Measurements from ENCODE around the gene LSS.
A peak's percentile ranks its signal among the peaks of the same experiment; 100 is the strongest.
"Not testable (repeated sequence)": the region's sequence is repeated elsewhere in the genome, so short reads cannot be mapped to it uniquely, and the experiment has no call there.

The LSS gene

DNA sequence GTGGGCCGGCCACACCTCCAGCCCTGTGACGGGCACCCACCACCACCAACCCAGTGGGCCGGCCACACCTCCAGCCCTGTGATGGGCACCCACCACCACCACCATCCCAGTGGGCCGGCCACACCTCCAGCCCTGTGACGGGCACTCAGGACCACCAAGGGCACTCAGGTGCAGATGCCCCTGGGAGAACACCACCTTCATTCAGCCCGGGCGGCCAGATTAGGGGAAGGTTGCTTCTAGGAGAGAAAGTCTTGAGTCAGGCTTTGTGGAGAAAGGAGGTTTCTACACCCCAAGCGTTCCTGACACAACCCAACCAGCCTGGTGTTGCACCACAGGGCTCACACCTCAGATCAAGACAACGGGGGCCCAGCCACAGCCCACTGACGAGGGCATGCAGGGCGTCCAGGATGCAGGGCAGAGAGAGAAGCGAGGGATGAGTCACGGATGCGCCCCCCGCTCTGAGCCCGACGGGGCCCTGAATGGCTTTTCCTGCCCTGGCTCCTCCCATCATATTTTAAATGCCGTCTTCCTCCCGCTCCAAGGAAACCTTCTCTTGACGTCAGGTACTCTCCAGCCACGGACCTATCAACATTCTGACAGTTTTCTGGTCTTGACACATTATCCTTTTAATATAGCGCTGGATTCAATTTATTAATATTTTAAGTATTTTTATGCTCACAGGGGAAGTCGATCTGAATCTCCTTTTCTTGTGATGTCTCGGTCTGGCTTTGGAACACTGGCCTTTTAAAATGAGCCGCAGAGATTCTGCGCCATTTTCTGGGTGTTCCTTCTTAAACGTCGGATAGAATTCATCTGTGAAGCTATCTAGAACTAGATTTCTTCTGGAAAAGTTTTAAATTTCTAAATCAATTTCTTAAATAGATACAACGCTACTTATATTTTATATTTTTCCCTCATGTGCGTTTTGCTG, 43.7 kb downstream of the LSS start:
- peak; percentile 80 for DNase-seq

DNA sequence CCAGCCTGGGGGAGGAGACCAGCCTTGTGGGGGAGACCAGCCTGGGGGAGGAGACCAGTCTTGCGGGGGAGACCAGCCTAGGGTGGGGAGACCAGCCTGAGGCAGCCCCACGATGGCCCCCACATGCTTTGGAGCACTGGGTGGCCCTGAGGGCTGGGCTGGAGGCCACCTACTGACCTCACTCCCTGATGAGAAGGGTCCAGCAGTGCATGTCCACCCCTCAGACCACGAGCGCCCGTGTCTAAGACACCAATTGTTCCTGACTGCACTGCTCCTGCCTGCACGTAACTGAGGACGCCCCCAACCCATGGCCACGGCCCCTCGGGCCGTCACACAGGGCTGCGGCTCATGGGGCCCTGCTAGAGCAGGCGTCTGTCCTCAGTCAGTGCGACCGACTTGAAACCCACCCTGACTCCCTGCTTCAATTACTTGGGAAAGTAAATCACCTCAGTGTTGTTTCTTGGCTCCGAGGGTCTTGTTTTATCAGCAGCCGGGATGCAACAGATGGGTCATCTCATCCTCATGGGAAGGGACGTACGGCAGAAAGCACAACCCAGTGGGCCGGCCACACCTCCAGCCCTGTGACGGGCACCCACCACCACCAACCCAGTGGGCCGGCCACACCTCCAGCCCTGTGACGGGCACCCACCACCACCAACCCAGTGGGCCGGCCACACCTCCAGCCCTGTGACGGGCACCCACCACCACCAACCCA, 44.5 kb downstream of the LSS start, which contains the start of gene SPATC1L:
TSS of gene SPATC1L (minus strand) at position 550 of the 715 bp plus-strand sequence. CDS start 1,643 bp downstream, outside the sequence.
- DNase-seq, result peak; percentile 62

DNA sequence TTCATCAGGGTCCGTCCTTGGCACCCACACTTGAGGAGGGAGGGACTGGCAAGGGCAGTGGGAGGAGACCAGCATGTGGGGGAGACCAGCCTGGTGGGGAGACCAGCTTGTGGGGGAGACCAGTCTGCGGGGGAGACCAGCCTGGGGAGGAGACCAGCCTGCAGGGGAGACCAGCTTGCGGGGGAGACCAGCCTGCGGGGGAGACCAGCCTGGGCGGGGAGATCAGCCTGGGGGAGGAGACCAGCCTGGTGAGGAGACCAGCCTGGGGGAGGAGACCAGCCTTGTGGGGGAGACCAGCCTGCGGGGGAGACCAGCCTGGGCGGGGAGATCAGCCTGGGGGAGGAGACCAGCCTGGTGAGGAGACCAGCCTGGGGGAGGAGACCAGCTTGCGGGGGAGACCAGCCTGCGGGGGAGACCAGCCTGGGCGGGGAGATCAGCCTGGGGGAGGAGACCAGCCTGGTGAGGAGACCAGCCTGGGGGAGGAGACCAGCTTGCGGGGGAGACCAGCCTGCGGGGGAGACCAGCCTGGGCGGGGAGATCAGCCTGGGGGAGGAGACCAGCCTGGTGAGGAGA, 45.2 kb downstream of the LSS start:
- DNase-seq, result not testable (repeated sequence)

DNA sequence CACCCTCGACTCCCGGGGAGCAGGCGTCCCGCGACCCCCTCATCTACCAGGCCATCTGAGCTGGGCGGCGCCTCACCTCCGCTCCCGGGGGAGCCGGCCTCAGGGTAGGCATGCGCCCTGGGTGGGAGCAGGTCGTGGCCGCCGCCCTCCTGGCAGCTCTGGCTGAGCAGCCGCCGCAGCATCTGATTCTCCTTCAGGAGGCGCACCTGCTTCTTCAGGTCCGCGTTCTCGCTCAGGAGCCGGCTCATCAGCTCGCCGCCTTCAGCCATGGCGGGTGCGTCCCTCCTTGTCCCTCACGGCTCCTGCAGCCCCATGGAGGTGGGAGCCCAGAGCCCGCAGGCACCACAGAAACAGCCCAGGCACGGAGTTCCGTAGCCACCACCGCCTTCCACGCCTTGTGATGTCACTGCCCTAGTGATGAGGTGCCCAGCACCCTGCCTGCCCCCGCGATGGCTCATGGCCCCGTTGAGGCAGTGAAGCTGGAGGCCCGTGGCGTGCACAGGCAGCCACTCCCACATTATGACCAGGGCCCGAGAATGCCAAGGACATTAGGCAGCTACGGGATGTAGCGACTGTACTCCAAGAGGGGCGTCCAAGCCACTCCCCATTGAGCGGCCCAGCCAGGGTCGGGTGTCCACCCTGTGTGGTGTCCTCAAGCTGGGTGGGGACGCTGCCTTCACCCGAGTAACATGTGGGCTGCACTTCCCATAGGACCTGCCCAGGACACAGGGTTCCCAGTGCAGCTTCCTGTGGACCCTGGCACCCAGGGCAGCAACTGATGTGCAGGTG, 45.8 kb downstream of the LSS start:
- DNase-seq, result no peak

DNA sequence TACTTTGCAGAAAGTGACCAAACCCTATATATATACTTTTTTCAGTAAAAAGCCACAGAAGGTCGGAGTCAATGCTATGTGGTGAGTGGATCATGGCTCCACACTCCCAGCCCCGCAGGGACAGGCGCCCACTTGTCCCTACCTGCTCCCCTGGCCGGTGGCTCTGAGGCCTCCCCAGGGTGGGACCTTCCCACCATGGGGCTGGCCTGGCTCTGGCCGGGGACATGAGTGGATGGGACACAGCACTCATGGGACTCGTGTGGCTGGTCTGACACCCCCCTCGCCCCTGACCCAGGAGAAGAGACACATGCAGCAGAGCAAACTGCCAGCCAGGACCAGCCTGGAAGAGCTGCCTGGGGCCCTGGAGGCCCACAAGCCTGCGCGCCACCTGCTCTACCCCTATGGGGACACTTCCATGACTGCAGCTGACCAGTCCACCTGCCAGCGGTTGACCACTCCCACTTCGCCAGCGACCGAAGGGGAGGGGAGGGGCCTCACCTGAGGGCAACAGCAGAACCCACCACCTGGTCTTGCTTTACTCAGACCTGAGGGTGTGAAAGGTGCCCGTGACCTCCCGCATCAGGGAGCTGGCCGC, 46.5 kb downstream of the LSS start:
- DNase-seq, result no peak

DNA sequence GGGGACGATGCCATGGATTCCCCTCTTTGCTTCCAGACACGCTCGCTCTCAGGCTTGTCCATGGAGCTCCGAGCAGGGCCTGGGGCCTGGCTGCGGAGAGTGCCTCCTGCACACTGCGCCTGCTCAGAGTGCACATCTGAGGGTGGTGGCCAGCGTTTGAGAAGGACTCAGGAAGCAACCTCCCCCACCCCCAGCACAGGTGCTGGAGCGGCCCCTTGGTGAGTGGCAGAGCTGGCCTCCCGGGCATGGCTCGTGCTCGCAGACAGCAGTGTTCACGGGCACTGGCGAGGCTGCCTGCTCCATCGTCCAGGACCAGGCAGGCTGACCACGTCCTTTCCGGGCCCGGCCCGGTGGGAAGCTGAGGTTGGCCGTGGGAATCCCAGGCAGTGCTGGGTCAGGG, 47.1 kb downstream of the LSS start:
- no peak for DNase-seq

DNA sequence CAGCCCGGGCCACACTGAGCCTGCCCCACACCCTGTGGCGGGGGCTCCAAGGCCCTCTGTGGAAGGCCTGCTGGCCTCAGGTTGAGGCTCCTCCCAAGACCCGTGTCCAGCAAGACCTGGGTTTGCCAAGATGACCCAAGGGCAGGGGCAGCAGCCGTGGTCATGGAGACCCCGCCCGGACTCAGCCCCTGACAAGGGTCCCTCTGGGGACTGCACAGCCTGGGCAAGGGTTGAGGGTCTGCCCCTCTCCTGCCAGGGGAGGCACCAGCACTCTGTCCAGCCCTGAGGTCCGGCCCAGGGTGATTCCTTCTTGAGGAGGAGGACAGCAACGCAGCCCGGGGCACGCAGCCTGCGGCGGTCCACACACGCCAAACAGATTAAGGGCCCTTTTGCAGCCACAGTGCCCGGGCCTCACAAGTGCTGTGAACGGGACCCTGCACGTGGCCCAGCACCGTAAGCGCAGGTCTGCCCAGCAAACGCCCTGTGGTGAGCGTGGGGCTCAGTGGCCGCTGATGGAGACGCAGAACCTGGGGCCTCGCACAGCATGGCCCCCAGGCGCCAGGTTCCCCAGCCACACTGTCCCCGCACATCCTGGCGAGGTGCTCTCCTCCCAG, 47.7 kb downstream of the LSS start:
- no peak for DNase-seq

DNA sequence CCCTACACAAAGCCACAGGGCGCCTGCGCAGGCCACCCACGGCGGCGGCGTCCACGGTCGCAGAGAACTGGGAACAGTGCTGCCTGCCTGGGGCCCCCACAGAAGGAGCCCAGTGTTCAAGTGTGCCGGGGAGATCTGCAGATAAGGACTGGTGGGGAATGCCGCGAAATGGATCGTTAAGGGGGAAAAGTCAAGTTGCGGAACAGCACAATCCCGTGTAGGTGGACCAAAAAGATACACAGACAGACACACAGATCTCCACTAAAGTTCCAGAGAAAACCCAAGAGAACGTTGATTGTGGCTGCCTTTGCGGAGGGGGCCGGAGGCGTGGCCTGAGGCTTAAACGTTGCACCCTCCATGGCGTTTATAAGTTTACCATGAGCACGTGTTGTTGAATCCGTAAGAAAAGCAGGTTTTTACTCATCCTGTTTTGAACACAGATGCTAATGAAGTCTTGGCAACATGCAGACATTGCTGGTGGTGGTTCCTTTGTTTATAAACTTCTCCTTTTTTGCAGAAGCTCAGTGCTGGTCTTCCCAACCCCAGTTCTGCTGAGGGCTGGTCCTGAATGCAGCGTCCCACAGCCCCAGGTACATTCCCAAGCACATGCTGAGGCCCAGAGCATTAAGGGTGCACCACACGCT, 48.4 kb downstream of the LSS start:
- no peak for DNase-seq

DNA sequence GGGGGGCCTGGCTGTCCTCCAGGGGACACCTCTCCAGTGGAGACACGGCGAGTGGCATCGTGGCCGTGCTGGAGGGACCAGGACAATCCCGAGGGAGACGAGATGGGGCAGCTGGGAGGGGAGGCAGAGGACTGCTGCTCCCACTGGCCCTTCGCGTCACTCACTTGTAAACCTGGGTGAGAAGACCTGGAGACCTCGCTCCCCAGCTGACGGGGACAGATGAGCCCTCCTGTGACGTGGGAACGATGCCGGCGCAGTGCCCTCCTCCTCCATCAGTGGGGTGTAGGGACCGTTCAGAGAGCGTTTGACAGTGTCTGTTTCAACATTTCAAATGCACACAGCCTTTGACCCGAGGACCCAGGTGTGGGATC, 48.9 kb downstream of the LSS start:
- DNase-seq, result no peak

DNA sequence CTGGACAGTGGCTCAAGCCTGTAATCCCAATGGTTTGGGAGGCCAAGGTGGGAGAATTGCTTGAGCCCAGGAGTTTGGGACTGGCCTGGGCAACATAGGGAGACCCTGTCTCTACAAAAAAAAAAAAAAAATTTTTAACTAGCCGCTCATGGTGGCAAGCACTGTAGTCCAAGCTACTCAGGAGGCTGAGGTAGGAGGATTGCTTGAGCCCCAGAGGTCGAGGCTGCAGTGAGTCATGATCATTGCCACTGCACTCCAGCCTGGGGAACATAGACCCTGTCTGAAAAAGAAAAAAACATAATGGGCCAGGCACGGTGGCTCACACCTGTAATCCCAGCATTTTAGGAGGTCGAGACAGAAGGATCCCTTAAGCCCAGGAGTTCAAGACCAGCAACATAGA, 49.6 kb downstream of the LSS start:
- no peak for DNase-seq

DNA sequence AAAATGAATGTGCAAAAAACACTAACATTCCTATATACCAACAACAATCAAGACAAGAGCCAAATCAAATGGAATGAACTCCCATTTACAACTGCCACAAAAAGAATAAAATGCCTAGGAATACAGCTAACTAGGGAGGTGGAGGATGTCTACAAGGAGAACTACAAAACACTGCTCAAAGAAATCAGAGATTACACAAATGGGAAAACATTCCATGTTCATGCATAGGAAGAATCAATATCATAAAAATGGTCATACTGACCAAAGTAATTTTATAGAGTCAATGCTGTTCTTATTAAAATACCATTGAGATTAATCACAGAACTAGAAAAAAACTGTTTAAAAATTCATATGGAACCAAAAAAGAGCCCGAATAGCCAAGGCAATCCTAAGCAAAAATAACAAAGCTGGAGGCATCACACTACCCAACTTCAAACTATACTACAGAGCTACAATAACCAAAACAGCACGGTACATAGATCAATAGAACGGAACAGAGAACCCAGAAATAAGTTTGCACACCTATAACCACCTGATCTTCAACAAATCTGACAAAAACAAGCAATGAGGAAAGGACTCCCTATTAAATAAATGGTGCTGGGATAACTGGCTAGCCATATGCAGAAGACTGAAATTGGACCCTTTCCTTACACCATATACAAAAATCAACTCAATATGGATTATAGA, 52.0 kb downstream of the LSS start:
- not testable (repeated sequence) for DNase-seq

DNA sequence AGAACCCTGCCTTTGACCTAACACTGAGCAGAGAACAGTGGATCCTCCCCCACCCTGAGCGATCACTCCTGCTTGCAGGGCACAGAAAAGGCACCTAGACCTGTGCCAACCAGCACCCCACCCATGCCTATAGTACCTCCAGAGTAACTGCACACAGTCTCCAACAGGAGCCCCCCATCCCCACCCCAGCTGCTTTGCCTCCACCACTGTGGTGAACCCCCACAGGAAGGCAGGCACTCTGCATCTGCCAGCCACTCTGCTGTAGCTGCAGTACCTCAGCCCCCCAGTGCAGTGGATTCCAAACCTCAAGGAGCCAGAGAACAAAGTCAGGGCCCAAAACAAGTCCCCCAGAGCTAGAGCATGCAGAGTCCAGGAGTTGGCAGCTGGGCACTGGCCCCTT, 55.0 kb downstream of the LSS start:
- no peak for DNase-seq

DNA sequence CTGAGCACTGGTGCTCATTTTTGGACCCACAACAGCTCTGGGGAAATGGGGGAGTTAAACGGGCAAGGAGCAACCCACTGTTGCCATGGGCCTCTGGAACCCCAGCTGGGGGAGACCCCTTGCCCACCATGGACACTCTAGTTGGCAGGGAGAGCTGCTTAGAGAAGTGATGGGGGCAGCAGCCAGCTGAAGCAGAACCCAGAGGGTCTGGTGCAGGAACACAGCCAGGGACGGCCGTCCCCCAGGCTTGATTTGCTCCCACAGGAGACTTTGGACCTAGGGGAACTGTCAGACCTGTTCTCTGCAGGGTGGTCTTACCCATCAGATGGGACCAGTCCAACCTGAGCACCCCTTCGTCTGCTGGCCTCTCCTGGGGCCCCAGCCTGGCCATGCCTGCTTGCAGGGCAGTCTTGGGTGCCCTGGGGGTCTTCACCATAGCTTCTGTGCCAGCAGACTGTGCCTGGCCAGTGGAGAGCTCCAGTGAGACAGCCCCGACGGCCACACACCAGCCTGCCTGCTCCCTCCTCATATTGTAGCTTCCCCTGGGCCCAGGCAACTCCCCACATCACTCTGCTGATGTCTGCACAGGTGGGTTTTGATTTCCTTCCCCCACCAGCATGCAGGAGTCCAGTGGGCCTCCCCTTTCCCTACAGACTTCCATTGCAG, 55.6 kb downstream of the LSS start:
- no peak for DNase-seq

DNA sequence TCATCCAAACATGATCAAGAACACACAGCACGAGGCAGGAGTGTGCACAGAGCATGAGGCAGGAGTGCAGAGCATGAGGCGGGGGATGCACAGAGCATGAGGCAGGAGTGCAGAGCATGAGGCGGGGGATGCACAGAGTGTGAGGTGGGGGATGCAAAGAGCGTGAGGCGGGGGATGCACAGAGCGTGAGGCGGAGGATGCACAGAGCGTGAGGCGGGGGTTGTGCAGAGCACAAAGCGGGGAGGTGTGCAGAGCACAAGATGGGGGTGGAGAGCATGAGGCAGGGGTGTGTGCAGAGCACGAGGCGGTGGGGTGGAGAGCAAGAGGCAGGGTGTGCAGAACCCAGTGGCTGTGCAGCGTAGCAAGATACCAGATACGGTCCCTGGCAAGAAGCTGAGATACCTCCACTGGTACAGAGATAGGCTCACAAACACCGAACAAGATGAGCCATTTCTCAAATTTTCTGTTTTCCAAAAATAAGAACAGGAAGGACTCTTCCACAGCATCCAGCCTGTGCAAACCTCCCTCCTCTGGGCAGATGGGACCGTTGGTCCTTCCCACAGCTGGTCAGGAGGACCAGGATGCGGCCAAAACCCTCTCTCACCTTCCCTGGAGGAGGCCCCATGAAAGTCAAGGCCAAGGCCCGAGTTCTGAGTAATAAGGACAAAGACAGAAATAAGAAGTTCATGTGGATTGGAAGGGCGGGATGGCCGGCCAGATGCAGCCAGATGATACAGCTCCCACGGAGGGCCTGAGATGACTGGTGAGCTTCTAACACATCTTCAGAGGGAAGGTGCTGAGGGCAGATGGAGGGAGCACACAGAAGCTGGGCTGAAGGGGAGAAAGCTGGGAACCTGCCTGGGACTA, 56.3 kb downstream of the LSS start:
- no peak for DNase-seq

DNA sequence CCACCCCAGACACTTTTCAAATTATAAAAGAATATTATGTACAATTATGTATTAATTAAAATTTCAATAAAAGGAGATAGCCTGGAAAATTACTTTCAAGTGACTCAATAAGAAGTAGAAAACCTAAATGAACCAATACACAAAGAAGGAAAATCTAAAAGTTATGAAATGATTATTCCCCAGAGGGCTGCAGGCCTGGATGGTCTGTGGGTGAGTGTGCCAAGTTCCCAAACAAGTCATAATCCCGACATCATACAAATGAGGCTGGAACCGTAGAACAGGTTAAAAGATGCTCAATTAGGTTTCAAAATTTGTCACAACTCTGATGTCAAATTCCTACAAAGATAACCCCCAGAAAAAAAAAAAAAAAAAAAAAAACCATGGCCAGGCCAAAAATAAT, 57.0 kb downstream of the LSS start:
- DNase-seq, result no peak

DNA sequence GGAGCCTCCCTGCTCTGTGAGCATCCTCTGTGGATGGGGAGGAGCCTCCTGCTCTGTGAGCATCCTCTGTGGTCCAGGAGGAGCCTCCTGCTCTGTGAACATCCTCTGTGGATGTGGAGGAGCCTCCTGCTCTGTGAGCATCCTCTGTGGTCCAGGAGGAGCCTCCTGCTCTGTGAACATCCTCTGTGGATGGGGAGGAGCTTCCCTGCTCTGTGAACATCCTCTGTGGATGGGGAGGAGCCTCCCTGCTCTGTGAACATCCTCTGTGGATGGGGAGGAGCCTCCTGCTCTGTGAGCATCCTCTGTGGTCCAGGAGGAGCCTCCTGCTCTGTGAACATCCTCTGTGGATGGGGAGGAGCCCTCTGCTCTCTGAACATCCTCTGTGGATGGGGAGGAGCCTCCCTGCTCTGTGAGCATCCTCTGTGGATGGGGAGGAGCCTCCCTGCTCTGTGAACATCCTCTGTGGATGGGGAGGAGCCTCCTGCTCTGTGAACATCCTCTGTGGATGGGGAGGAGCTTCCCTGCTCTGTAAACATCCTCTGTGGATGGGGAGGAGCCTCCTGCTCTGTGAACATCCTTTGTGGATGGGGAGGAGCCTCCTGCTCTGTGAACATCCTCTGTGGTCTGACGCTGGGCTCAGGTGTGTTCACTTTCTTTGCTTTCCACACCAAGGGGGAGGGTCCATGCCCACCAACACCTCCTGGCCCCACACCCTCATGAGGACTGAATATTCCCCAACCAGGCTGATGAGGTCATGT, 58.0 kb downstream of the LSS start:
- DNase-seq, result not testable (repeated sequence)

DNA sequence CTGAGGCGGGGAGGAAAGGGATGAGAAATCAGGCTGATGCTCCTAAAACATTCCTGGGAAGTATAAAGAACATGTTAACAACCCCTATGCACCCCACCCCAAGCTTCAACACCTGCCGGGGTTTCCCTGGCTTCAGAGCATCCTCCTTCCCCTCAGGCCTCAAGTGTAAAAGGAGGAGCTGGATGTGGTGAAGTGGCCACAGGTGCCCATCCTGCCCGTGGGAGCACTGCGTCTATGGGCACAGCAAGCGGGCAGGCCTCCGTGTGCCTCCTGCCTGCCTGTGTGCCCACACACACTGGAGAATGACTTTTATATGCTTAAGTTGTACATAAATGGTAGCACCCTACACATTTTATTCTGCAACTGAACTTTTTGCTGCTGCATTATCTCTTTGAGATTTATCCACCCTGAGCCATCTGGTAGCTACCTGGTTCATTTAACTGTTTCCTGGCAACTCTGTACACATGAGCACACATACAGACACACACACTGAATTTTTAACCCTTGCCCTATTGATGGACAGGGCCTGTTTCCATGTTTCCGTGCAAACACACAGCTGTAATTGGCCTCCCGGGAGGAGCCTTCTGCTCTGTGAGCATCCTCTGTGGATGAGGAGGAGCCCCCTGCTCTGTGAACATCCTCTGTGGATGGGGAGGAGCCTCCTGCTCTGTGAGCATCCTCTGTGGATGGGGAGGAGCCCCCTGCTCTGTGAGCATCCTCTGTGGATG, 59.8 kb downstream of the LSS start:
- no peak for DNase-seq

DNA sequence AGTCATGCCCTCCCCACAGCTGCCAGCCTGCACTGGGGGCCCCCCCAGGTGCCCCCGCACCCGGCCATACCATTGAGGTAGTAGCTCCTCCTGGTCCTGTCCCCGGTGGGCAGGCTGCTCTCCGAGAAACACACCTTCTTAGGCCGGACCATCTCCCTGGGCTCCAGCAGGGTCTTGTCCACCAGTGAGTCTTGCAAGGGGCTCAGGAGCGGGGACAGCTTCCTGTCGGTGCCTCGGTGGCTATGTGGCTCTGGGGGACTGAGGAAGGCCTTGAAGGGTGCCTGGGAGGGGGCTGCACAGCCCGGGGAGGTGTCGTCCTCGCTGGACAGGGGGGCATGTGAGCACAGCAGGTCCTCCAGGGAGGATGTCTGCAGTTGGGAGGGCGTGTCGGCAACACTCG, 60.3 kb downstream of the LSS start:
- DNase-seq, result no peak
